Measurements from ENCODE around the gene ZNF324B.
"Not testable (repeated sequence)": the region's sequence is repeated elsewhere in the genome, so short reads cannot be mapped to it uniquely, and the experiment has no call there.

- TF ChIP-seq CTCF (IDR thresholded peaks at IDR 0.05; ENCODE audit: extremely low read depth in 1 of 2, insufficient read depth in 1 of 2, low read depth in 1 of 2, low read length in 2 of 2); POLR2AphosphoS5 (IDR thresholded peaks at IDR 0.05; ENCODE audit: insufficient read depth, low read depth, low read length): not testable (repeated sequence)
These were observed 8.4 kb upstream of the ZNF324B start for GRCh38 chr19:58442986-58443385.
